GM19025 (cell line): ENCODE measurements around the gene CHST12.
A peak's percentile ranks its signal among the peaks of the same experiment; 100 is the strongest.

Experiments
- ATAC-seq: cut with Tn5 transposase; IDR thresholded peaks from one replicate; pipeline ENCODE4 v1.9.1; 2021; ENCODE audit warnings: mild to moderate bottlenecking, low read depth, moderate library complexity; ENCODE audit not compliant: unreplicated experiment

Gene CHST12

GRCh38 chr7:2403014-2403717, at the start of gene CHST12:
Gene CHST12, plus strand, starts transcription at chr7:2403611. Its CDS starts 29,029 bp downstream, at chr7:2432640.
- no peak for ATAC-seq

- ATAC-seq, result peak; percentile 31
Measured at GRCh38 chr7:2353936-2354185, 49.5 kb upstream of the CHST12 start.

- ATAC-seq, result peak; percentile 82
Measured at GRCh38 chr7:2354186-2354938, 49.0 kb upstream of the CHST12 start, which contains the start of gene EIF3B. Gene EIF3B, plus strand, starts transcription at chr7:2354827. Its CDS starts 95 bp downstream, at chr7:2354922.

- ATAC-seq, result peak; percentile 24
Measured at GRCh38 chr7:2354939-2355704, 48.3 kb upstream of the CHST12 start.

- no peak for ATAC-seq
Measured at GRCh38 chr7:2355705-2356008, 47.8 kb upstream of the CHST12 start.

- ATAC-seq, result no peak
Measured at GRCh38 chr7:2357165-2357564, 46.2 kb upstream of the CHST12 start.

GRCh38 chr7:2357571-2357970, 45.8 kb upstream of the CHST12 start:
- ATAC-seq, result no peak

- ATAC-seq, result no peak
Measured at GRCh38 chr7:2358968-2359527, 44.4 kb upstream of the CHST12 start.

GRCh38 chr7:2359610-2360009, 43.8 kb upstream of the CHST12 start:
- ATAC-seq, result no peak

GRCh38 chr7:2360796-2361195, 42.6 kb upstream of the CHST12 start:
- no peak for ATAC-seq

- ATAC-seq, result no peak
Measured at GRCh38 chr7:2362385-2363088, 40.9 kb upstream of the CHST12 start.

GRCh38 chr7:2369139-2369538, 34.3 kb upstream of the CHST12 start:
- no peak for ATAC-seq

- no peak for ATAC-seq
Measured at GRCh38 chr7:2371329-2371728, 32.1 kb upstream of the CHST12 start.

- ATAC-seq, result no peak
Measured at GRCh38 chr7:2372724-2373123, 30.7 kb upstream of the CHST12 start.

- no peak for ATAC-seq
Measured at GRCh38 chr7:2373124-2373556, 30.3 kb upstream of the CHST12 start.

- no peak for ATAC-seq
Measured at GRCh38 chr7:2373646-2374045, 29.8 kb upstream of the CHST12 start.

GRCh38 chr7:2374401-2374800, 29.0 kb upstream of the CHST12 start:
- ATAC-seq, result no peak

- no peak for ATAC-seq
Measured at GRCh38 chr7:2374830-2375728, 28.3 kb upstream of the CHST12 start.

- ATAC-seq, result no peak
Measured at GRCh38 chr7:2376351-2377154, 26.9 kb upstream of the CHST12 start.
